GM19463 (cell line): ENCODE measurements around the gene DUSP2.

Source experiments
- ATAC-seq: cut with Tn5 transposase; IDR thresholded peaks from one replicate; pipeline ENCODE4 v1.9.1; 2021; ENCODE audit warnings: mild to moderate bottlenecking, moderate library complexity; ENCODE audit not compliant: unreplicated experiment

Gene DUSP2

GRCh38 chr2:96103761-96104486 lies 41.3 kb downstream of the DUSP2 start:
- no peak for ATAC-seq

- no peak for ATAC-seq
These were observed 42.0 kb downstream of the DUSP2 start for GRCh38 chr2:96103187-96103601.

GRCh38 chr2:96102596-96103186 lies 42.5 kb downstream of the DUSP2 start:
- no peak for ATAC-seq

GRCh38 chr2:96100893-96101304 lies 44.3 kb downstream of the DUSP2 start:
- ATAC-seq: no peak

- ATAC-seq: no peak
These were observed 45.1 kb downstream of the DUSP2 start for GRCh38 chr2:96099861-96100798.

GRCh38 chr2:96098900-96099590 lies 46.2 kb downstream of the DUSP2 start:
- no peak for ATAC-seq

- ATAC-seq: no peak
These were observed 47.1 kb downstream of the DUSP2 start for GRCh38 chr2:96097951-96098823.

- ATAC-seq: no peak
These were observed 47.8 kb downstream of the DUSP2 start for GRCh38 chr2:96097441-96097840.

- ATAC-seq: no peak
These were observed 50.1 kb downstream of the DUSP2 start for GRCh38 chr2:96095116-96095636.

- no peak for ATAC-seq
These were observed 51.7 kb downstream of the DUSP2 start for GRCh38 chr2:96093528-96093927.
